ENCODE measurements around the gene FZD8. TPM values are rescaled to one million over a fixed set of nuclear protein-coding genes. Genes with fewer than 3 reads are reported as not detected.
A peak's percentile ranks its signal among the peaks of the same experiment; 100 is the strongest.

Gene FZD8
- polyA plus RNA-seq, 3 donors = 0.04 to 0.24 TPM; not detected in 1

GRCh38 chr10:35612385-35613106 is 29.6 kb downstream of the FZD8 start:
- H3K9me3 Mint-ChIP-seq = peaks cover 3 to 22% (median 14%) of the 10 kb centered on the region in 7 donors
- 84% methylated on average over 5 of the region's 6 CpGs for WGBS (ENCODE audit: insufficient coverage)
- peaks cover 35 to 37% (median 37%) of the 10 kb centered on the region in 3 donors for H3K27me3 Mint-ChIP-seq (ENCODE audit: low read depth in 3 of 3)
- H3K4me1 ChIP-seq (ENCODE audit: control insufficient read depth in 1 of 2, insufficient read depth in 2 of 2, low read length in 2 of 2) = peaks cover 5 to 7% of the 10 kb centered on the region in 2 donors
- no peaks in the 10 kb centered on the region for H3K79me2 ChIP-seq (ENCODE audit: insufficient read depth, low read length)
- H3K4me2 ChIP-seq (replicated peaks; ENCODE audit: extremely low read depth, low read length, poor library complexity, severe bottlenecking) = no peak overlapping the region
- H3K27ac Mint-ChIP-seq = no peak overlapping the region
- no peaks in the 10 kb centered on the region for H3K36me3 ChIP-seq (replicated peaks in 1 of 2; ENCODE audit: control insufficient read depth in 1 of 2, insufficient read depth in 2 of 2, low read length in 2 of 2)
- no peak overlapping the region for H3K27ac ChIP-seq (ENCODE audit: low read depth in 1 of 2, low read length in 2 of 2)
- no peaks in the 10 kb centered on the region for H4K20me1 ChIP-seq (ENCODE audit: insufficient read depth, low read length)
- TF ChIP-seq CTCF (IDR thresholded peaks at IDR 0.05) = no peak
- H3K9ac ChIP-seq (ENCODE audit: insufficient read depth, low read length, poor library complexity, severe bottlenecking) = no peak overlapping the region
- intact Hi-C loops (cut with micrococcal nuclease) = no loop called here
- H3K27me3 ChIP-seq (ENCODE audit: control insufficient read depth in 2 of 2, insufficient read depth in 2 of 2, low read length in 2 of 2) = peaks cover 4 to 15% of the 10 kb centered on the region in 2 donors
- DNase-seq = no peak
- H3K9me3 ChIP-seq (replicated peaks in 1 of 2; ENCODE audit: control insufficient read depth in 1 of 2, insufficient read depth in 1 of 2, low read length in 2 of 2) = peaks cover 3 to 12% of the 10 kb centered on the region in 2 donors
- peak overlapping the region in 1 of 2 donors; percentile 19 for H3K4me3 Mint-ChIP-seq
- no peak overlapping the region for H2AFZ ChIP-seq (ENCODE audit: insufficient read depth, low read depth, low read length, poor library complexity, severe bottlenecking)
- H3K4me3 ChIP-seq (replicated peaks in 1 of 3; ENCODE audit: low read depth in 2 of 3, low read length in 3 of 3) = no peak overlapping the region
- H3K36me3 Mint-ChIP-seq = no peaks in the 10 kb centered on the region
- peaks cover 3% of the 10 kb centered on the region for H3K4me1 Mint-ChIP-seq

- H3K27me3 Mint-ChIP-seq (ENCODE audit: low read depth in 3 of 3) = peaks cover 43 to 45% (median 45%) of the 10 kb centered on the region in 3 donors
- H3K36me3 Mint-ChIP-seq = no peaks in the 10 kb centered on the region
These were observed 30.3 kb downstream of the FZD8 start for GRCh38 chr10:35611750-35612149.

More at GRCh38 chr10:35611750-35612149, 30.3 kb downstream of the FZD8 start:
- H3K4me3 ChIP-seq (replicated peaks in 1 of 3; ENCODE audit: low read depth in 2 of 3, low read length in 3 of 3) = no peak overlapping the region
- H3K27ac Mint-ChIP-seq = no peak overlapping the region
- intact Hi-C loops (cut with micrococcal nuclease) = no loop called here
- H3K27me3 ChIP-seq (ENCODE audit: control insufficient read depth in 2 of 2, insufficient read depth in 2 of 2, low read length in 2 of 2) = peaks cover 12 to 23% of the 10 kb centered on the region in 2 donors
- no peak overlapping the region for H3K4me2 ChIP-seq (replicated peaks; ENCODE audit: extremely low read depth, low read length, poor library complexity, severe bottlenecking)
- H4K20me1 ChIP-seq (ENCODE audit: insufficient read depth, low read length) = no peaks in the 10 kb centered on the region
- H3K36me3 ChIP-seq (replicated peaks in 1 of 2; ENCODE audit: control insufficient read depth in 1 of 2, insufficient read depth in 2 of 2, low read length in 2 of 2) = no peaks in the 10 kb centered on the region
- WGBS (ENCODE audit: insufficient coverage) = 97% methylated on average over 6 of the region's 6 CpGs
- H3K27ac ChIP-seq (ENCODE audit: low read depth in 1 of 2, low read length in 2 of 2) = no peak overlapping the region
- peaks cover 3 to 25% (median 14%) of the 10 kb centered on the region in 7 donors for H3K9me3 Mint-ChIP-seq
- no peak overlapping the region for H3K4me3 Mint-ChIP-seq
- peaks cover 5 to 10% of the 10 kb centered on the region in 2 donors for H3K4me1 ChIP-seq (ENCODE audit: control insufficient read depth in 1 of 2, insufficient read depth in 2 of 2, low read length in 2 of 2)
- H3K9ac ChIP-seq (ENCODE audit: insufficient read depth, low read length, poor library complexity, severe bottlenecking) = no peak overlapping the region
- no peak for TF ChIP-seq CTCF (IDR thresholded peaks at IDR 0.05)
- no peaks in the 10 kb centered on the region for H3K79me2 ChIP-seq (ENCODE audit: insufficient read depth, low read length)
- H3K9me3 ChIP-seq (replicated peaks in 1 of 2; ENCODE audit: control insufficient read depth in 1 of 2, insufficient read depth in 1 of 2, low read length in 2 of 2) = peaks cover 3 to 12% of the 10 kb centered on the region in 2 donors
- no peak overlapping the region for H2AFZ ChIP-seq (ENCODE audit: insufficient read depth, low read depth, low read length, poor library complexity, severe bottlenecking)
- H3K4me1 Mint-ChIP-seq = peaks cover 6% of the 10 kb centered on the region
- DNase-seq = no peak
